Thyroid gland (tissue), 4 donors: ENCODE data around the gene SRRT.

Experiments
- CTCF ChIP-seq, 6 experiments: fragments of 200-600 bp in 3 of 6; fragments of 450-650 bp in 3 of 6; sonication (generic) in 3 of 6; IDR thresholded peaks; one replicate each; pipeline ENCODE4 v1.5.1; 2016 to 2019; ENCODE audit warnings: antibody characterized with exemption in 6 of 6, mild to moderate bottlenecking in 2 of 6, inconsistent platforms in 1 of 6, moderate library complexity in 1 of 6
- POLR2A ChIP-seq, 2 donors: fragments of 450-650 bp; IDR thresholded peaks; one replicate each; pipeline ENCODE4 v1.6.1; 2017; ENCODE audit warnings: antibody characterized with exemption in 2 of 2, mild to moderate bottlenecking in 2 of 2, moderate library complexity in 1 of 2

- no peak for TF ChIP-seq POLR2A (IDR thresholded peaks at IDR 0.05)
- no peak for TF ChIP-seq CTCF (IDR thresholded peaks at IDR 0.05)
Observed at GRCh38 chr7:100895701-100895955, 20.7 kb downstream of the SRRT start, which contains the start of gene ACHE.
